GM19452 (cell line): ENCODE measurements around the gene COX19.
"Not testable (repeated sequence)": the region's sequence is repeated elsewhere in the genome, so short reads cannot be mapped to it uniquely, and the experiment has no call there.

Source experiments
- ATAC-seq: cut with Tn5 transposase; IDR thresholded peaks from one replicate; pipeline ENCODE4 v1.9.1; 2021; ENCODE audit not compliant: unreplicated experiment

Gene COX19

GRCh38 chr7:1011297-1012003 is 36.1 kb upstream of the COX19 start:
- no peak for ATAC-seq

GRCh38 chr7:1010226-1010625 is 34.9 kb upstream of the COX19 start:
- ATAC-seq = no peak

- ATAC-seq = no peak
These were observed 34.4 kb upstream of the COX19 start for GRCh38 chr7:1009747-1010146.

GRCh38 chr7:1008733-1009363 is 33.5 kb upstream of the COX19 start:
- ATAC-seq = no peak

- no peak for ATAC-seq
These were observed 32.6 kb upstream of the COX19 start for GRCh38 chr7:1007901-1008300.

GRCh38 chr7:1005303-1005702 is 30.0 kb upstream of the COX19 start:
- ATAC-seq = no peak

GRCh38 chr7:1004018-1004852 is 28.9 kb upstream of the COX19 start:
- ATAC-seq = no peak

- not testable (repeated sequence) for ATAC-seq
These were observed 27.1 kb upstream of the COX19 start for GRCh38 chr7:1002445-1002844.

- not testable (repeated sequence) for ATAC-seq
These were observed 26.7 kb upstream of the COX19 start for GRCh38 chr7:1002026-1002425.

GRCh38 chr7:1001069-1001770 is 25.9 kb upstream of the COX19 start:
- ATAC-seq = not testable (repeated sequence)

- ATAC-seq = no peak
These were observed 24.9 kb upstream of the COX19 start for GRCh38 chr7:999941-1000935.

- ATAC-seq = no peak
These were observed 24.0 kb upstream of the COX19 start for GRCh38 chr7:999149-999879.

- no peak for ATAC-seq
These were observed 22.4 kb upstream of the COX19 start for GRCh38 chr7:997404-998395.

GRCh38 chr7:996079-996872 is 20.9 kb upstream of the COX19 start:
- ATAC-seq = no peak

GRCh38 chr7:995571-995970 is 20.2 kb upstream of the COX19 start:
- no peak for ATAC-seq

GRCh38 chr7:994592-995308 is 19.4 kb upstream of the COX19 start:
- no peak for ATAC-seq
